ENCODE measurements around the gene IFI16. TPM values are rescaled to one million over a fixed set of nuclear protein-coding genes. Genes with fewer than 3 reads are reported as not detected.
"Not testable (repeated sequence)": the region's sequence is repeated elsewhere in the genome, so short reads cannot be mapped to it uniquely, and the experiment has no call there.

IFI16 gene
- polyA plus RNA-seq, 1 donor from 2014 or later: 213 TPM

DNA sequence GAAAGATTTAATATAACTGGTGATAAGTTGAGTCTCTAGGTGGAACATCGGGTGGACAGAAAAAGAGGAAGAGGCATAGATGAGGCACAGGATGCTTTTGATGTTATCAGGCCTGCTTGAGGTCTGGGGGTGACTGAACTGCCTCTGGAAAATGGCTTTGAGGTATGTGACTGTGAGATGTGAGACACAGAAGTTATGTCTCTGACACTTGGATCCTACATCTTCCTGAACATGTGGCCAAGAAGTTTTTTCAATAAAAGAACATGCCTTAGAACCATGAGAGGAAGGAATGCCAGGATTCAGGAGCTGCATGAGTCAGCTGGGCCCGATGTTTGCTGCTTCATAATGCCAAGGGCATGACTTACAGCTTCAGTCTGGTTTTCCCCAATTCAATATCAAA, 78.3 kb downstream of the IFI16 start:
- H3K9me3 Mint-ChIP-seq: no peaks in the 10 kb centered on the region
- peaks cover 20 to 26% (median 20%) of the 10 kb centered on the region in 3 donors for H3K4me1 Mint-ChIP-seq
- peak overlapping the region in 1 of 4 donors; percentile 6 for H3K4me3 Mint-ChIP-seq
- no peaks in the 10 kb centered on the region for H3K27me3 Mint-ChIP-seq
- H3K36me3 Mint-ChIP-seq: no peaks in the 10 kb centered on the region
- H3K27ac Mint-ChIP-seq: peak overlapping the region in 2 of 3 donors; percentile 1 to 4

DNA sequence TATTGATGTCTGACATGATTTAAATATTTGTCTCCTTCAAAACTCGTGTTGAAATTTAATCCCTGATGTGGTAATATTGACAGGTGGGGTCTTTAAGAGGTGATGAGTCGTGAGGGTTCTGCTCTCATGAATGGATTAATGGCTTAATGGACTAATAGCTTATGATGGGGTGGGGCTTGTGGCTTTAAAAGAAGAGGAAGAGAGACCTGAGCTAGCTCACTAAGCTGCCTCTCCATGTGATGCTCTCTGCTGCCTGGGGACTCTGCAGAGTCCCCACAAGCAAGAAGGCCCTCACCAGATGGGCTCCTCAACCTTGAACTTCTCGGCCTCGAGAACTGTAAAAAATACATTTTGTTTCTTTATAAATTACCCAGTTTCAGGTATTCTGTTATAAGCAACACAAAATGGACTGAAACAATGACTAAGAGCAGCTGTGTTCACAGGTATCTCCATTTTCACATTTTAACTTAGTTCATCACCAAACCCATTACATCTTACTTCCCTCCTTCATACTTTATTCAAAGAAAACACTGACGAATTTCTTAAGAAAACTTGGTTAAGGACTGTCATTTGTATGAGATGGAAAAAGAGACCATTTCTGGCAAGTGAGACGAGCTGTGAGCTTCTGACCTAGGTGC, 79.0 kb downstream of the IFI16 start:
- H3K4me3 Mint-ChIP-seq: peak overlapping the region in 1 of 4 donors; percentile 63
- H3K27me3 Mint-ChIP-seq: no peaks in the 10 kb centered on the region
- H3K36me3 Mint-ChIP-seq: no peaks in the 10 kb centered on the region
- H3K27ac Mint-ChIP-seq: peak overlapping the region in 1 of 3 donors; percentile 1
- no peaks in the 10 kb centered on the region for H3K9me3 Mint-ChIP-seq
- peaks cover 20 to 26% (median 20%) of the 10 kb centered on the region in 3 donors for H3K4me1 Mint-ChIP-seq

DNA sequence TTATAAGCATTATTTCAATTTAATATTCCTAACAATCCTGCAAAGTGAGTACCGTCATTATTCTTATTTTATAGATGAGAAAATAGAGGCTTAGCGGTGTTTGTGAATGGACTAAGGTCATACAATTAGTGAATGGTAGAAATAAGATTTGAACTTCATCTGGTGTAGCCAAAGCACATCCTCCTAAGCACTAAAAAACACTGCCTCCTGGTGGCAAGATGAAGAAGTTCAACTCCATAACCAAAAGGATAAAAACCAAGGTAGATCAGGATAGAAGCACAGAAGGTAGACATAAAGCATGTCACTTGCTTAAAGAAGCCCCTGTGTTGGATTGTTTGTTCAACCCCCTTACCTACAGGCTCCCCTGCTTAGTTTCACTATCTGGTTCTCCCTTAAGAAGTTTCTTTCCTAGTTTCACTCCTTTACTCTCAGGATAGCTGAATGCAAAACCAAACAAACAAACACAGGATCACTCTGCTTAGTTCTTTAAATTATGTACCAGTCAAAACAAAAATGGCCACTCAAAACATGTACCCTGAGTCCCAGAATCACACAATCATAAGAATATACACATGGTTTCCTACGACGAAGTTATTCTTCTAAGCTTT, 79.6 kb downstream of the IFI16 start:
- Mint-ChIP-seq H3K4me1 (peaks cover 20 to 26% (median 20%) of the 10 kb centered on the region in 3 donors), H3K27me3 (no peaks in the 10 kb centered on the region), H3K9me3 (no peaks in the 10 kb centered on the region), H3K27ac (no peak overlapping the region), H3K36me3 (no peaks in the 10 kb centered on the region), H3K4me3 (peak overlapping the region in 1 of 4 donors; percentile 63)

DNA sequence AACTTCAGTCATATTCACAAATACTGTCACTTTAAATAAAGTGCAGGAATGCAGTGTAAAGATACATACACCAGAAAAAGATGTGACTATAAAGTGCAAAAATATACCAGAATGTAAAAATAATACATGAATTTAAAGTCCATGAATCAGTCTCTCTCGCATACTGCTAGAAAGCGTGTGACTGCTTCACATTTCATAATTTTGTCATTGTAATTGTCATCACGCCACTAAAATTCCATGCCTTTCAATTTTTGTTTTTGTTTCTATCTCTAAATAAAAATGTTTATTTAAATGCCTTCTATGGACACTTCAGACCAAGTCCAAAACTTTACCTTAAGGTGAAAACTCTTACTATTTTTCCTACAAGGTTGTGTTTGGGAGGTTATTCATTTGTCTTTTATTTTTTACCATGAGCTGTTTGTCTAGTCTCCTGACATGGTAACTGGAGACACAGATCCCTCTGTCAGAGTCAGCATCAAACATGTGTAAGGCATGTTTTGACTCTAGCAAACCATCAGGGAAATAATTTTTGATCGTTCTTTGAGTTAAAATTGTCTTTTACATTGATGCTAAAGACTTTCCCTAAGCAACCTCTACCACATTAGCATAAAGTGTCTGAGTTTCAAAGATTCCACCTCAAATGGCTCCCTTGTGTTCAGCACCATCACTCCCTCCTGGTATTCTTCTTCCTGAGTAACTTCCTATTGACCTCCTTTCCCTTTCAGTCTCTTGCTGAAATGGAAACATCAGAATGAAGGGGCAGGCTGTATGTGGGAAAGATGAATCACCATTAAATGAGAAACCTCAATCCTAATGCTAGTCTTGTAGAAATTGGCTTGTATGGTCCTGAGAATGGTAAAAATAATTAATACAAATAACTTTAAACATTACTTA, 80.8 kb downstream of the IFI16 start:
- Mint-ChIP-seq H3K36me3 (no peaks in the 10 kb centered on the region), H3K27me3 (no peaks in the 10 kb centered on the region), H3K9me3 (no peaks in the 10 kb centered on the region), H3K4me1 (peaks cover 20 to 26% (median 20%) of the 10 kb centered on the region in 3 donors), H3K27ac (no peak overlapping the region), H3K4me3 (no peak overlapping the region)

DNA sequence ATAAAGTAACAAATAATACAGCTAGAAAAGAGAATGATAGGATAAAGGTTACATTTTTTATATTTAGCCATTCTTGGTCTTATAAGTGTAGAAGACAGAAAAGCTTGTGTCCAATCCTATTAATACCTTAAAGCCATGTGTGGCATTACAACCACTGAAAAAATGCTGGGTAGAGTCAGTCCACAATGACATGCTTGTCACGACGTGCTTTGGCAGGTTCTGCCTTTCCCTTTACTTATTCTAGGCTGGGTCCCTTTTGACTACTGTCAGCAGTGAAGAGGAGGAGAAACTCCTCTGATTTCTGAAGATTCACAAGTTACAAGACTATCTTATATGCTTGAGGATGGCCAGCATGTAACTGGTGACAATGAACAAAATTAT, 81.5 kb downstream of the IFI16 start:
- Mint-ChIP-seq H3K27me3 (no peaks in the 10 kb centered on the region), H3K27ac (no peak overlapping the region), H3K4me1 (peaks cover 20 to 26% (median 20%) of the 10 kb centered on the region in 3 donors), H3K4me3 (no peak overlapping the region), H3K9me3 (no peaks in the 10 kb centered on the region), H3K36me3 (no peaks in the 10 kb centered on the region)

DNA sequence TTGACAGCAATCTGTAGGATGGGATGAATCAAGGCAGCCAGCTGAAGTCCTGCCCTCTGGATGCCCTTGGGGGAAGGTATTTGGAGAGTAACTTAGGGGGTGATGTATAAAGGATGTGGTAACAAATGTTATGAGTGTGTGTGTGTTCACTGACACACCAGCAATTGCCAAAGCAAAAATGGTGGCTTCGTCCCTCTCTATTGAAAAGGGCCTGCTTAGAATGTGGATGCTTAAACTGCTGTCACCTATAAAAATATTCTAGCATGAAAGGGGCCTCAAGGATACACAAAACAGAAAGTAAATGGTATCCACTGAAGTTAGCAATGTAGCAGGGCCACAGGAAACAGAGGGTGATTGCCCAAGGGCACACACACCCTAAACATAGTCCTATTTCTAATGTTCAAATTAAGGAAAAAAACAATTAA, 81.9 kb downstream of the IFI16 start:
- H3K27me3 Mint-ChIP-seq: no peaks in the 10 kb centered on the region
- H3K4me3 Mint-ChIP-seq: no peak overlapping the region
- H3K27ac Mint-ChIP-seq: no peak overlapping the region
- no peaks in the 10 kb centered on the region for H3K36me3 Mint-ChIP-seq
- no peaks in the 10 kb centered on the region for H3K9me3 Mint-ChIP-seq
- H3K4me1 Mint-ChIP-seq: peaks cover 20 to 26% (median 20%) of the 10 kb centered on the region in 3 donors

DNA sequence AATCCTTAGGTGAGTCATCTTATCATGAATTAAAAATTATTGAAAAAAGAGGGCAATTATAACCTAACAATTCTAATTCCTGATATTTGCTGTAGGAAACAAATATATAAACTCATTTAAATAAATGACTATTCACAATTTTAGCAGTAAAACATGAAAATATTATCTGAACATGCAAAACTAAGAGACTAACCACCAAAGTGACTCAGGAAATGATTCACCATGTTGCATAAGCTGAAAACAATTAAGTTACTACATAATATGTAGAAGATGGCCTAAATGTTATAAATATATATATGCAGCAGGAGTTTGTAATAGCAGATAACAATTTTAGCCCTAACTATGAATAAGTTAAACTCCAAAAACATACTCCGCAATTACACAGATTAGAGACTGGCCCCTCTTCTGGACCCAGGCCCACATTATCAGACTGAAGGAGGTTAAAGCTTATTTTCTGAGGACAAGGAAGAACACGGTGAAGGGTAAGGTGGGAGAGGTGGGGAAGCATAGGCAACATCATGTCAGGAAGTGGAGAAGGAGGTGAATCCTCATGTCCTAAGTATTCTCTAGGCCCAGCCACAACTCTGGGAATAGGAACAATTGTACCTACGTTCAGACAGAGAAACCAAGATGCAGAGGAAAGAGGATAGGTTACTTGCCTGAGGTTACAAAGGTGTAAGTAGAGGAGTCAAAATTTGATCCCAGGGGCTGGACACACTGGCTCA, 82.5 kb downstream of the IFI16 start:
- Mint-ChIP-seq H3K4me3 (no peak overlapping the region), H3K9me3 (no peaks in the 10 kb centered on the region), H3K27me3 (no peaks in the 10 kb centered on the region), H3K27ac (no peak overlapping the region), H3K36me3 (no peaks in the 10 kb centered on the region), H3K4me1 (peaks cover 17 to 23% (median 20%) of the 10 kb centered on the region in 3 donors)

DNA sequence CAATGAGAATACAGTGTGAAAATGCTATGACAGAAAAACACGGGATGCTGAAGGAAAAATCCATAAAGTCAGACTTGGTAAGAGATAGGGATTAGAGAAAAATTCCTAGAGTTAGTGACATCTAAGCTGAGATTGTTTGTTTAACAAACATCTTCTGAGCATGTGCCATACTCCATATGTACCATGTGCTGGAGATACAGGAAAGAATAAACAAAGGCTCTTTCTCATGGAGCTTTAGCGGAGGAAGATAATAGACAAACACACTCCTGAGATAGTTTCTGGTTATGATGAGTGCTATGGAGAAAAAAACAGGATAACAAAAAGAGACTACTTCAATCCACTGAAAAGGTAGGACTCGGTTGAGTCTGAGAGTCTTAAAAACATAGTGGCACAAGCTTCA, 88.9 kb downstream of the IFI16 start:
- H3K9me3 Mint-ChIP-seq: no peaks in the 10 kb centered on the region
- peaks cover 13% of the 10 kb centered on the region for H3K36me3 Mint-ChIP-seq
- no peak overlapping the region for H3K27ac Mint-ChIP-seq
- no peak overlapping the region for H3K4me3 Mint-ChIP-seq
- no peaks in the 10 kb centered on the region for H3K4me1 Mint-ChIP-seq
- H3K27me3 Mint-ChIP-seq: peaks cover 1% of the 10 kb centered on the region

DNA sequence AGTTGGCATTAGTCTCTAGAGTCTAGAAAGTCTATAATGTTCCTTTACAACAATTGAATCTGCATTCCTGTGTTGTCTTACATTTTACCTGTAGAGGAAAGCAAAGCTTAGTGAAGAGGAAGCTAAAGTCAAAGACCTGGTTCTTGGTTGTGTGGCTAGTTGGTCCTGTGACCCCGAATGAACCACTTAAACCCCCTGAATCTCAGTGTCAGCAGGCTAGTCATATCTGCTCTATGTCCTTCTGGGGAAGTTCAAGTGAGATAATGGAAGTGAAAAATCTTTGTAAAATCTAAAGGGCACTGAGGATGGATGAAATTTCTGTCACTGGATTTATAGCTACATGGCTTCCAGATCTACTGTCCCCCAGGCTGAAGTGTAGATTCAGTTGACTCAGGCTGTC, 90.9 kb downstream of the IFI16 start:
- Mint-ChIP-seq H3K4me1 (no peaks in the 10 kb centered on the region), H3K9me3 (no peaks in the 10 kb centered on the region), H3K36me3 (peaks cover 14% of the 10 kb centered on the region), H3K27ac (no peak overlapping the region), H3K27me3 (peaks cover 1% of the 10 kb centered on the region), H3K4me3 (no peak overlapping the region)

DNA sequence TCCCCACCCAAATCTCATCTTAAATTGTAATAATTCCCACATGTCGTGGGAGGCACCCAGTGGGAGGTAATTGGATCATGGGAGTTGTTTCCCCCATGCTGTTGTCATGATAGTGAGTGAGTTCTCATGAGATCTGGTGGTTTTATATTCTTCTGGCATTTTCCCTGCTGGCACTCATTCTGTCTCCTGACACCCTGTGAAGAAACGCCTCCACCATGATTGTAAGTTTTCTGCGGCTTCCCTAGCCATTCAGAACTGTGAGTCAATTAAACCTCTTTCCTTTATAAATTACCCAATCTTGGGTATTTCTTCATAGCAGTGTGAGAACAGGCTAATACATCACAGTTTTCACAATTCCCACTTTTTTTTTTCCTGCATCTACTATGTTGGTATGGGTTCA, 93.3 kb downstream of the IFI16 start:
- H3K9me3 Mint-ChIP-seq, H3K4me3 Mint-ChIP-seq, H3K27me3 Mint-ChIP-seq, H3K4me1 Mint-ChIP-seq: not testable (repeated sequence)
- H3K36me3 Mint-ChIP-seq: peaks cover 14% of the 10 kb centered on the region
- peak overlapping the region in 1 of 3 donors; percentile 39 for H3K27ac Mint-ChIP-seq

Other genes with a start within 250 kb of the IFI16 start
- not detected for gene OR6N1, start 237.7 kb upstream of the IFI16 start, polyA plus RNA-seq
- not detected for gene OR6N2, start 228.7 kb upstream of the IFI16 start, polyA plus RNA-seq
- gene MNDA, start 178.6 kb upstream of the IFI16 start, polyA plus RNA-seq: 25.4 TPM
- 37.8 TPM for gene PYHIN1, start 78.4 kb upstream of the IFI16 start, polyA plus RNA-seq
- gene AIM2, start 66.9 kb downstream of the IFI16 start, polyA plus RNA-seq: 187 TPM
- gene CADM3, start 161.7 kb downstream of the IFI16 start, polyA plus RNA-seq: 0.13 TPM
- not detected for gene ACKR1, start 195.0 kb downstream of the IFI16 start, polyA plus RNA-seq

All from IgD-negative memory B cell (primary cell).